Measurements from ENCODE around the gene C17orf107. TPM values are rescaled to one million over a fixed set of nuclear protein-coding genes. Genes with fewer than 3 reads are reported as not detected.
A peak's percentile ranks its signal among the peaks of the same experiment; 100 is the strongest.

Gene C17orf107
- total and polyA plus RNA-seq, 9 donors = 1.1 to 11.8 (median 7.4) TPM

- Histone ChIP-seq H3K27me3 (no peaks in the 10 kb centered on the region), H3K4me1 (ENCODE audit: insufficient read depth) (peaks cover 7% of the 10 kb centered on the region), H3K9me3 (no peaks in the 10 kb centered on the region), H3K36me3 (no peaks in the 10 kb centered on the region), H3K27ac (no peak overlapping the region), H3K4me3 (no peak overlapping the region)
- TF ChIP-seq POLR2A (IDR thresholded peaks at IDR 0.05) (no peak), EP300 (IDR thresholded peaks at IDR 0.05) (no peak), CTCF (IDR thresholded peaks at IDR 0.05) (no peak)
- WGBS, 3 donors = 80 to 81% (median 81%) methylated on average over 31 of the region's 31 CpGs
- intact Hi-C loops (cut with DNase I) = no loop called here
- DNase-seq = peak in 1 of 5 donors; percentile 24
These were observed 5.4 kb upstream of the C17orf107 start for GRCh38 chr17:4893721-4894560.

GRCh38 chr17:4895121-4895520 lies 4.2 kb upstream of the C17orf107 start:
- intact Hi-C loops (cut with DNase I) = loop anchor here in 1 of 4 donors (5.0 kb wide), 1 partner anchor 163 kb away; the partner anchor contains the start of gene MED11
- H3K36me3 ChIP-seq = no peaks in the 10 kb centered on the region
- TF ChIP-seq EP300 (IDR thresholded peaks at IDR 0.05) = no peak
- TF ChIP-seq POLR2A (IDR thresholded peaks at IDR 0.05) = no peak
- no peak for TF ChIP-seq CTCF (IDR thresholded peaks at IDR 0.05)

GRCh38 chr17:4895657-4896331 lies 3.5 kb upstream of the C17orf107 start:
- intact Hi-C loops (cut with DNase I) = loop anchor here in 1 of 4 donors (5.0 kb wide), 1 partner anchor 163 kb away; the partner anchor contains the start of gene MED11
- 58 to 63% (median 63%) methylated on average over 27 of the region's 27 CpGs for WGBS, 3 donors
- no peak for TF ChIP-seq CTCF (IDR thresholded peaks at IDR 0.05)
- no peak for TF ChIP-seq EP300 (IDR thresholded peaks at IDR 0.05)
- TF ChIP-seq POLR2A (IDR thresholded peaks at IDR 0.05) = no peak

More at GRCh38 chr17:4895121-4895520, 4.2 kb upstream of the C17orf107 start:
- Histone ChIP-seq H3K9me3 (no peaks in the 10 kb centered on the region), H3K4me1 (ENCODE audit: insufficient read depth) (peaks cover 8% of the 10 kb centered on the region), H3K27ac (no peak overlapping the region), H3K4me3 (no peak overlapping the region), H3K27me3 (no peaks in the 10 kb centered on the region)
- 89 to 92% (median 91%) methylated on average over 13 of the region's 13 CpGs for WGBS, 3 donors
- DNase-seq = no peak

GRCh38 chr17:4896332-4897197 lies 2.8 kb upstream of the C17orf107 start:
- TF ChIP-seq POLR2A (IDR thresholded peaks at IDR 0.05) (no peak), EP300 (IDR thresholded peaks at IDR 0.05) (no peak)
- Histone ChIP-seq H3K9me3 (no peaks in the 10 kb centered on the region), H3K36me3 (no peaks in the 10 kb centered on the region), H3K4me1 (ENCODE audit: insufficient read depth) (peaks cover 8% of the 10 kb centered on the region), H3K4me3 (no peak overlapping the region), H3K27ac (no peak overlapping the region), H3K27me3 (no peaks in the 10 kb centered on the region)
- WGBS, 3 donors = 82 to 87% (median 83%) methylated on average over 25 to 27 of the region's 27 CpGs
- intact Hi-C loops (cut with DNase I) = loop anchor here in 1 of 4 donors (5.0 kb wide), 1 partner anchor 164 kb away; the partner anchor contains the start of gene MED11
- DNase-seq = peak in 1 of 5 donors; percentile 26

More at GRCh38 chr17:4895657-4896331, 3.5 kb upstream of the C17orf107 start:
- Histone ChIP-seq H3K27ac (no peak overlapping the region), H3K4me1 (ENCODE audit: insufficient read depth) (peaks cover 8% of the 10 kb centered on the region), H3K27me3 (no peaks in the 10 kb centered on the region), H3K4me3 (no peak overlapping the region), H3K9me3 (no peaks in the 10 kb centered on the region), H3K36me3 (no peaks in the 10 kb centered on the region)
- peak in 2 of 5 donors; percentile 24 to 45 for DNase-seq
